Measurements from ENCODE around the gene IP6K2.

Gene IP6K2

GRCh38 chr3:48655063-48655462 lies 62.0 kb downstream of the IP6K2 start:
- Mint-ChIP-seq H3K4me1 (no peaks in the 10 kb centered on the region), H3K4me3 (peak overlapping the region; percentile 43 to 78 (median 65)), H3K9me3 (peaks cover 3% of the 10 kb centered on the region), H3K27me3 (ENCODE audit: low read depth) (peaks cover 23% of the 10 kb centered on the region), H3K27ac (no peak overlapping the region), H3K36me3 (ENCODE audit: low read depth) (peaks cover 6% of the 10 kb centered on the region)
- TF ChIP-seq, protein P1, sequence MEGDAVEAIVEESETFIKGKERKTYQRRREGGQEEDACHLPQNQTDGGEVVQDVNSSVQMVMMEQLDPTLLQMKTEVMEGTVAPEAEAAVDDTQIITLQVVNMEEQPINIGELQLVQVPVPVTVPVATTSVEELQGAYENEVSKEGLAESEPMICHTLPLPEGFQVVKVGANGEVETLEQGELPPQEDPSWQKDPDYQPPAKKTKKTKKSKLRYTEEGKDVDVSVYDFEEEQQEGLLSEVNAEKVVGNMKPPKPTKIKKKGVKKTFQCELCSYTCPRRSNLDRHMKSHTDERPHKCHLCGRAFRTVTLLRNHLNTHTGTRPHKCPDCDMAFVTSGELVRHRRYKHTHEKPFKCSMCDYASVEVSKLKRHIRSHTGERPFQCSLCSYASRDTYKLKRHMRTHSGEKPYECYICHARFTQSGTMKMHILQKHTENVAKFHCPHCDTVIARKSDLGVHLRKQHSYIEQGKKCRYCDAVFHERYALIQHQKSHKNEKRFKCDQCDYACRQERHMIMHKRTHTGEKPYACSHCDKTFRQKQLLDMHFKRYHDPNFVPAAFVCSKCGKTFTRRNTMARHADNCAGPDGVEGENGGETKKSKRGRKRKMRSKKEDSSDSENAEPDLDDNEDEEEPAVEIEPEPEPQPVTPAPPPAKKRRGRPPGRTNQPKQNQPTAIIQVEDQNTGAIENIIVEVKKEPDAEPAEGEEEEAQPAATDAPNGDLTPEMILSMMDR (IDR thresholded peaks at IDR 0.05; ENCODE audit: unreplicated experiment in 3 of 3), result no peak

GRCh38 chr3:48652923-48653715 lies 63.9 kb downstream of the IP6K2 start:
- Mint-ChIP-seq H3K4me1 (no peaks in the 10 kb centered on the region), H3K9me3 (no peaks in the 10 kb centered on the region), H3K4me3 (peak overlapping the region in 2 of 3 experiments; percentile 22 to 36), H3K36me3 (ENCODE audit: low read depth) (peaks cover 3% of the 10 kb centered on the region), H3K27me3 (ENCODE audit: low read depth) (peaks cover 22% of the 10 kb centered on the region), H3K27ac (no peak overlapping the region)
- TF ChIP-seq, protein P1 (IDR thresholded peaks at IDR 0.05; ENCODE audit: unreplicated experiment in 3 of 3), result no peak

- Mint-ChIP-seq H3K36me3 (ENCODE audit: low read depth) (peaks cover 3% of the 10 kb centered on the region), H3K4me3 (no peak overlapping the region), H3K27me3 (ENCODE audit: low read depth) (peaks cover 17% of the 10 kb centered on the region), H3K27ac (no peak overlapping the region), H3K4me1 (no peaks in the 10 kb centered on the region), H3K9me3 (no peaks in the 10 kb centered on the region)
- TF ChIP-seq, protein P1 (IDR thresholded peaks at IDR 0.05; ENCODE audit: unreplicated experiment in 3 of 3), result no peak
Observed at GRCh38 chr3:48651771-48652170, 65.2 kb downstream of the IP6K2 start.

GRCh38 chr3:48650723-48651122 lies 66.3 kb downstream of the IP6K2 start:
- H3K4me3 Mint-ChIP-seq, result no peak overlapping the region
- H3K36me3 Mint-ChIP-seq (ENCODE audit: low read depth), result peaks cover 3% of the 10 kb centered on the region
- TF ChIP-seq, protein P1 (IDR thresholded peaks at IDR 0.05; ENCODE audit: unreplicated experiment in 3 of 3), result no peak
- no peaks in the 10 kb centered on the region for H3K9me3 Mint-ChIP-seq
- no peaks in the 10 kb centered on the region for H3K4me1 Mint-ChIP-seq
- H3K27ac Mint-ChIP-seq, result no peak overlapping the region
- H3K27me3 Mint-ChIP-seq (ENCODE audit: low read depth), result peaks cover 17% of the 10 kb centered on the region

- H3K27ac Mint-ChIP-seq, result no peak overlapping the region
- H3K36me3 Mint-ChIP-seq (ENCODE audit: low read depth), result peaks cover 7% of the 10 kb centered on the region
- no peak overlapping the region for H3K4me3 Mint-ChIP-seq
- H3K4me1 Mint-ChIP-seq, result no peaks in the 10 kb centered on the region
- no peaks in the 10 kb centered on the region for H3K9me3 Mint-ChIP-seq
- TF ChIP-seq, protein P1 (IDR thresholded peaks at IDR 0.05; ENCODE audit: unreplicated experiment in 3 of 3), result no peak
- H3K27me3 Mint-ChIP-seq (ENCODE audit: low read depth), result peaks cover 4% of the 10 kb centered on the region
Observed at GRCh38 chr3:48648188-48648850, 68.7 kb downstream of the IP6K2 start.

Data from nephron (organoid).